Muscle layer of duodenum (tissue), 2 donors: ENCODE data around the gene ANKRD37.
"Not testable (repeated sequence)": the region's sequence is repeated elsewhere in the genome, so short reads cannot be mapped to it uniquely, and the experiment has no call there.

ENCODE experiments used
- H3K27ac ChIP-seq: one replicate; pipeline ENCODE4 v1.7.0; 2013; ENCODE audit warnings: mild to moderate bottlenecking, low read length
- H3K27me3 ChIP-seq: one replicate; pipeline ENCODE4 v1.7.0; 2013; ENCODE audit warnings: low read depth, mild to moderate bottlenecking, control low read depth, low read length
- H3K36me3 ChIP-seq, 2 donors: one replicate each; pipeline ENCODE4 v1.7.0; 2013; ENCODE audit warnings: low read length in 2 of 2, control low read depth in 1 of 2, mild to moderate bottlenecking in 1 of 2; ENCODE audit not compliant: insufficient read depth in 2 of 2, control insufficient read depth in 1 of 2
- H3K4me1 ChIP-seq, 2 donors: one replicate each; pipeline ENCODE4 v1.7.0; 2013; ENCODE audit warnings: low read length in 2 of 2, mild to moderate bottlenecking in 2 of 2, control low read depth in 1 of 2, moderate library complexity in 1 of 2; ENCODE audit not compliant: insufficient read depth in 2 of 2, control insufficient read depth in 1 of 2
- H3K4me3 ChIP-seq, 2 donors: one replicate each; pipeline ENCODE4 v1.7.0; 2013; ENCODE audit warnings: low read length in 2 of 2, low read depth in 1 of 2, mild to moderate bottlenecking in 1 of 2
- H3K9me3 ChIP-seq, 2 donors: one replicate each; pipeline ENCODE4 v1.7.0; 2013; ENCODE audit warnings: low read length in 2 of 2, control low read depth in 1 of 2, mild to moderate bottlenecking in 1 of 2; ENCODE audit not compliant: control insufficient read depth in 1 of 2
- donor health status: healthy.

Gene ANKRD37

GRCh38 chr4:185362570-185362969 is 34.1 kb upstream of the ANKRD37 start:
- H3K4me1 ChIP-seq, H3K36me3 ChIP-seq, H3K27me3 ChIP-seq, H3K4me3 ChIP-seq, H3K27ac ChIP-seq, H3K9me3 ChIP-seq: not testable (repeated sequence)

GRCh38 chr4:185363251-185363650 is 33.4 kb upstream of the ANKRD37 start:
- Histone ChIP-seq H3K36me3 (peaks cover 0 to 8% of the 10 kb centered on the region in 2 donors), H3K27ac (no peak overlapping the region), H3K4me3 (no peak overlapping the region), H3K9me3 (no peaks in the 10 kb centered on the region), H3K4me1 (no peaks in the 10 kb centered on the region), H3K27me3 (no peaks in the 10 kb centered on the region)

GRCh38 chr4:185364886-185365285 is 31.8 kb upstream of the ANKRD37 start:
- Histone ChIP-seq H3K4me1 (no peaks in the 10 kb centered on the region), H3K4me3 (no peak overlapping the region), H3K9me3 (no peaks in the 10 kb centered on the region), H3K36me3 (peaks cover 0 to 7% of the 10 kb centered on the region in 2 donors), H3K27me3 (no peaks in the 10 kb centered on the region), H3K27ac (no peak overlapping the region)

- H3K36me3 ChIP-seq: peaks cover 0 to 9% of the 10 kb centered on the region in 2 donors
- no peak overlapping the region for H3K4me3 ChIP-seq
- no peak overlapping the region for H3K27ac ChIP-seq
- no peaks in the 10 kb centered on the region for H3K27me3 ChIP-seq
- no peaks in the 10 kb centered on the region for H3K4me1 ChIP-seq
- no peaks in the 10 kb centered on the region for H3K9me3 ChIP-seq
These were observed 26.9 kb upstream of the ANKRD37 start for GRCh38 chr4:185369731-185370130.

- no peak overlapping the region for H3K4me3 ChIP-seq
- no peaks in the 10 kb centered on the region for H3K4me1 ChIP-seq
- no peaks in the 10 kb centered on the region for H3K27me3 ChIP-seq
- H3K27ac ChIP-seq: no peak overlapping the region
- H3K9me3 ChIP-seq: no peaks in the 10 kb centered on the region
- peaks cover 0 to 9% of the 10 kb centered on the region in 2 donors for H3K36me3 ChIP-seq
These were observed 26.2 kb upstream of the ANKRD37 start for GRCh38 chr4:185370268-185370949.

- H3K36me3 ChIP-seq: peaks cover 0 to 9% of the 10 kb centered on the region in 2 donors
- no peaks in the 10 kb centered on the region for H3K9me3 ChIP-seq
- no peak overlapping the region for H3K4me3 ChIP-seq
- no peak overlapping the region for H3K27ac ChIP-seq
- no peaks in the 10 kb centered on the region for H3K4me1 ChIP-seq
- no peaks in the 10 kb centered on the region for H3K27me3 ChIP-seq
These were observed 24.9 kb upstream of the ANKRD37 start for GRCh38 chr4:185371702-185372101.

GRCh38 chr4:185374027-185374426 is 22.6 kb upstream of the ANKRD37 start:
- Histone ChIP-seq H3K27ac (no peak overlapping the region), H3K9me3 (no peaks in the 10 kb centered on the region), H3K4me1 (no peaks in the 10 kb centered on the region), H3K36me3 (peaks cover 0 to 5% of the 10 kb centered on the region in 2 donors), H3K4me3 (no peak overlapping the region), H3K27me3 (no peaks in the 10 kb centered on the region)

GRCh38 chr4:185374573-185374972 is 22.1 kb upstream of the ANKRD37 start:
- Histone ChIP-seq H3K27ac (no peak overlapping the region), H3K4me3 (no peak overlapping the region), H3K36me3 (peaks cover 0 to 5% of the 10 kb centered on the region in 2 donors), H3K4me1 (no peaks in the 10 kb centered on the region), H3K9me3 (no peaks in the 10 kb centered on the region), H3K27me3 (no peaks in the 10 kb centered on the region)

GRCh38 chr4:185378264-185378663 is 18.4 kb upstream of the ANKRD37 start:
- no peak overlapping the region for H3K4me3 ChIP-seq
- no peak overlapping the region for H3K27ac ChIP-seq
- H3K27me3 ChIP-seq: no peaks in the 10 kb centered on the region
- peaks cover 0 to 4% of the 10 kb centered on the region in 2 donors for H3K9me3 ChIP-seq
- no peaks in the 10 kb centered on the region for H3K4me1 ChIP-seq
- no peaks in the 10 kb centered on the region for H3K36me3 ChIP-seq

GRCh38 chr4:185379326-185380295 is 17.0 kb upstream of the ANKRD37 start:
- Histone ChIP-seq H3K27ac (no peak overlapping the region), H3K36me3 (no peaks in the 10 kb centered on the region), H3K4me3 (no peak overlapping the region), H3K9me3 (peaks cover 0 to 4% of the 10 kb centered on the region in 2 donors), H3K27me3 (no peaks in the 10 kb centered on the region), H3K4me1 (no peaks in the 10 kb centered on the region)

GRCh38 chr4:185380320-185380719 is 16.3 kb upstream of the ANKRD37 start:
- Histone ChIP-seq H3K27me3 (no peaks in the 10 kb centered on the region), H3K4me1 (no peaks in the 10 kb centered on the region), H3K27ac (no peak overlapping the region), H3K9me3 (peaks cover 0 to 4% of the 10 kb centered on the region in 2 donors), H3K4me3 (no peak overlapping the region), H3K36me3 (no peaks in the 10 kb centered on the region)
